ENCODE measurements around the gene PCDHA9.
"Not testable (repeated sequence)": the region's sequence is repeated elsewhere in the genome, so short reads cannot be mapped to it uniquely, and the experiment has no call there.

DNA sequence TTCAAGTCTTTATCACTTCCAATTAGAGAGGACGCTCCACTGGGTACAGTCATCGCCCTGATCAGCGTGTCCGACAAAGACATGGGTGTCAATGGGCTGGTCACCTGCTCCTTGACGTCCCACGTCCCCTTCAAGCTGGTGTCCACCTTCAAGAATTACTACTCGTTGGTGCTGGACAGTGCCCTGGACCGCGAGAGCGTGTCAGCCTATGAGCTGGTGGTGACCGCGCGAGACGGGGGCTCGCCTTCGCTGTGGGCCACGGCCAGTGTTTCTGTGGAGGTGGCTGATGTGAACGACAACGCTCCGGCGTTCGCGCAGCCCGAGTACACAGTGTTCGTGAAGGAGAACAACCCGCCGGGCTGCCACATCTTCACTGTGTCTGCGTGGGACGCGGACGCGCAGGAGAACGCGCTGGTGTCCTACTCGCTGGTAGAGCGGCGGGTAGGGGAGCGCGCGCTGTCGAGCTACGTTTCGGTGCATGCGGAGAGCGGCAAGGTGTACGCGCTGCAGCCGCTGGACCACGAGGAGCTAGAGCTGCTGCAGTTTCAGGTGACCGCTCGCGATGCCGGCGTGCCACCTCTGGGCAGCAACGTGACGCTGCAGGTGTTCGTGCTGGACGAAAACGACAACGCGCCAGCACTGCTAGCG is 39.8 kb upstream of the PCDHA9 start:
- TF ChIP-seq, protein P1, sequence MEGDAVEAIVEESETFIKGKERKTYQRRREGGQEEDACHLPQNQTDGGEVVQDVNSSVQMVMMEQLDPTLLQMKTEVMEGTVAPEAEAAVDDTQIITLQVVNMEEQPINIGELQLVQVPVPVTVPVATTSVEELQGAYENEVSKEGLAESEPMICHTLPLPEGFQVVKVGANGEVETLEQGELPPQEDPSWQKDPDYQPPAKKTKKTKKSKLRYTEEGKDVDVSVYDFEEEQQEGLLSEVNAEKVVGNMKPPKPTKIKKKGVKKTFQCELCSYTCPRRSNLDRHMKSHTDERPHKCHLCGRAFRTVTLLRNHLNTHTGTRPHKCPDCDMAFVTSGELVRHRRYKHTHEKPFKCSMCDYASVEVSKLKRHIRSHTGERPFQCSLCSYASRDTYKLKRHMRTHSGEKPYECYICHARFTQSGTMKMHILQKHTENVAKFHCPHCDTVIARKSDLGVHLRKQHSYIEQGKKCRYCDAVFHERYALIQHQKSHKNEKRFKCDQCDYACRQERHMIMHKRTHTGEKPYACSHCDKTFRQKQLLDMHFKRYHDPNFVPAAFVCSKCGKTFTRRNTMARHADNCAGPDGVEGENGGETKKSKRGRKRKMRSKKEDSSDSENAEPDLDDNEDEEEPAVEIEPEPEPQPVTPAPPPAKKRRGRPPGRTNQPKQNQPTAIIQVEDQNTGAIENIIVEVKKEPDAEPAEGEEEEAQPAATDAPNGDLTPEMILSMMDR (IDR thresholded peaks at IDR 0.05): not testable (repeated sequence)
- not testable (repeated sequence) for TF ChIP-seq EP300, POLR2A, POLR2AphosphoS5 (IDR thresholded peaks at IDR 0.05)
